Measurements from ENCODE around the gene NPBWR2.

The NPBWR2 gene

GRCh38 chr20:64055893-64056638 is 51.3 kb downstream of the NPBWR2 start:
- no peak for DNase-seq

GRCh38 chr20:64055396-64055892 is 51.9 kb downstream of the NPBWR2 start:
- DNase-seq = no peak

- DNase-seq = peak; percentile 19
Measured at GRCh38 chr20:64053841-64054661, 53.3 kb downstream of the NPBWR2 start.
